Anterior cingulate cortex (tissue), 58 donors: ENCODE results near the gene RNU4-1.
"Not testable (repeated sequence)": the region's sequence is repeated elsewhere in the genome, so short reads cannot be mapped to it uniquely, and the experiment has no call there.

ENCODE experiments used
- DNase-seq, 58 donors: peaks; one replicate each; lab custom pipeline; 2025; lab: John Stamatoyannopoulos, UW

RNU4-1 gene

DNA sequence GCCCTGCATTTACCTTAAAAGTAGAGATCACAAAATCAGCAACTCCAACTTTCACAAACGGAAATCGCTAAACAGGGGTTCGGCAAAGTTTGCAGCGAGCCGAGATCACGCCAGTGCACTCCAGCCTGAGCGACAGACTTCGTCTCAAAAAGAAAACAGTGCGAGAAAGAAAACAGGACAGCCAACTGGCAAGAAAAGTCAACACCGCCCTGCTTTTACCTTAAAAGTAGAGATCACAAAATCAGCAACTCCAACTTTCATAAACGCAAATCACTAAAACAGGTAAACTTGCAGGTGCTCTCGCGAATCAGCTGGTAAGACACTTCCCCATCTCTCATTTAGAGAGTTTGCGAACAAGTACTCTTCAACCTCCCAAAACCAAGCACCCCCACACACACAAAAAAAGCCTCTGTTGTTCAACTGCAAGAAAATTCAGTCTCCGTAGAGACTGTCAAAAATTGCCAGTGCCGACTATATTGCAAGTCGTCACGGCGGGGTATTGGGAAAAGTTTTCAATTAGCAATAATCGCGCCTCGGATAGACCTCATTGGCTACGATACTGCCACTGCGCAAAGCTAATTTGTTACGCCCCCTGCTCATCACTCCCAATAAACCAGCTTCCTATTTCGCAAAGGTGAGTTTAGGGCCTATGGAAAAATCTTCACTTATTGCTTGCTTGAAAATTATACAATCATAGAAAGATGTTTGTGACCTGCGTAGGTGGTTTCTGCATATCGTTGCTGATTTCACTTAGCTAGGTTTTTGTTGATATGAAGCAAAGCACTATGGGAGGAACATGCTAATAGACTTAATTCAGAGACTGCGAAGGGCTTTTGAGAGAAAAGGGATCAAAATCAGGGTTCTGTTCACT, at the start of gene RNU4-1:
TSS of gene RNU4-1 (minus strand) at position 577 of the 871 bp plus-strand sequence.
- peak in 56 of 58 donors; percentile 16 to 86 (median 64) for DNase-seq

DNA sequence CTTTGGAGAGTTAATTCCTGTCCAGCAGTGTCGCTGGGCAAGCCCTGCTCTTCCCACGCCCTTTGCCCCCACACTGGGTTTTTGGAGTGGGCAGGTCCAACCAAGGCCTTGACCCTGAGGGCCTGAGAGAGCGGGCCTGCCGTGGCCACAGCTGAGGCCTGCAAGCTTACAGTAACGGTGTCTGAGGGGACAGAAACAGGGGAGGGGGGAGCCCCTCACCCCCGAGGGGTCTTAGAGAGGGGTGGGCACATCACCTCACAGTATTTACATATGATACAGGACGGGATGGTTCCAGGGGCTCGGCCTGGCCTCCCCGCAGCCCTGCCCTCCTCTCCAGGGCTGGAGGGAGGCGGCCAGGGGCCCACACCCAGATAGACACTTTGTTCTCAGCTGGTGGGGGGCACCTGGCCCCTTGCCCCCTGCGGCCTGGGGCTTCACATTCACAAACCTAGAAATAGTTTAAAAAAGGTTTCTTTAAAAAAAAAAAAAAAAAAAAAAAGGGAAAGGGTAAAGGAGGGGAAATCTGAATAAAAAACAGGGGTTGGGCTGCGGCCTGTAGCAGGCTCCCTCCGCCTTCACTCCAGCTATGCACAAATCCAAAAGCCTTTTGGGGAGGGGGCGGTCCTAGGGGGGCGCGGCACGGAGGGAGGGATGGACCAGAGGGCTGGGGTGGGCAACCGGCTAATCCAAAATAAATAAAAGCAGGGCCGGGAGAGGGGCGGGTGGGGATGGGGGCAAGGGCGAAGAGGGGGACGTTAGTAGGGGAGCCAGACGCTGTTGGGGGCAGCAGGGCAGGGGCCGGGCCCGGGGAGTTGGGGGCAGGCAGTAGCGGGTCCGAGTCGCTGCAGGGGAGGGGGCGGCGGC, 49.4 kb upstream of the RNU4-1 start:
- no peak for DNase-seq

DNA sequence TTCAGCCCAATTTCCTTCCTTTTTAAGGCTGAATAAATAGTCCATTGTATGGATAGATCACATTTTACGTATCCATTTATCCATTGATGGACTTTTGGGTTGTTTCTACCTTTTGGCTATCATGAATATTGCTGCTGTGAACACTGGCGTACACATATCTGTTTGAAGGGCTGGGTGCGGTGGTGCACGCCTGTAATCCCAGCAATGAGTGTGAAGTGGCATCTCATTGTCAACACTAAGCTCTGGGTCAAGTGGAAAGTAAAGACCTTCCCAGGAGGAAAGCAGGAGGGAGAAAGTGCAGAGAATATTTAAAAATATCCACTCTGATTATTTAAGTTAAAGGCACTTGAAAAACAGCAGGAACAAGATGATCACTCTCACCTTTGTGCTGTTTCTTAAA, 46.2 kb upstream of the RNU4-1 start:
- DNase-seq = no peak

DNA sequence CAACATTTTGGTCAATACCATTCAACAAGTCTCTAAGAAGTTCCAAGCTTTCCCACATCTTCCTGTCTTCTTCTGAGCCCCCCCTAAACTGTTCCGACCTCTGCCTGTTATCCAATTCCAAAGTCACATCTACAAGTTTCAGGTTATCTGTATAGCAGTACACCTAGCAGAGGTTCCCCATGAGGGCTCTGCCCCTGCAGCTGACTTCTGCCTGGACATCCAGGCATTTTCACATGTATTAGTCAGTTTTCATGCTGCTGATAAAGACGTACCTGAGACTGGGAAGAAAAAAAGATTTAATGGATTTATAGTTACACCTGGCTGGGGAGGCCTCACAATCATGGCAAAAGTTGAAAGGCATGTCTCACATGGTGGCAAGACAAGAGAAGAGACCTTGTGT, 44.7 kb upstream of the RNU4-1 start:
- no peak for DNase-seq

DNA sequence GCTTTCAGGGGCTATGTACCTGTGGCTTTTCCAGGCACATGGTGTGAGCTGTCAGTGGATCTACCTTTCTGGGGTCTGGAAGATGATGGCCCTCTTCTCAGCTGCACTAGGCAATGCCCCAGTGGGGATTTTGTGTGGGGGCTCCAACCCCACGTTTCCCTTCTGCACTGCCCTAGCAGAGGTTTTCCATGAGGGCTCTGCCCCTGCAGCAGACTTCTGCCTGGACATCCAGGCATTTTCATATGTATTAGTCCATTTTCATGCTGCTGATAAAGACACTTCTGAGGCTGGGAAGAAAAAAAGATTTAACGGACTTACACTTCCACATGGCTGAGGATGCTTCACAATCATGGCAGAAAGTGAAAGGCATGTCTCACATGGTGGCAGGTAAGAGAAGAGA, 43.4 kb upstream of the RNU4-1 start:
- not testable (repeated sequence) for DNase-seq

DNA sequence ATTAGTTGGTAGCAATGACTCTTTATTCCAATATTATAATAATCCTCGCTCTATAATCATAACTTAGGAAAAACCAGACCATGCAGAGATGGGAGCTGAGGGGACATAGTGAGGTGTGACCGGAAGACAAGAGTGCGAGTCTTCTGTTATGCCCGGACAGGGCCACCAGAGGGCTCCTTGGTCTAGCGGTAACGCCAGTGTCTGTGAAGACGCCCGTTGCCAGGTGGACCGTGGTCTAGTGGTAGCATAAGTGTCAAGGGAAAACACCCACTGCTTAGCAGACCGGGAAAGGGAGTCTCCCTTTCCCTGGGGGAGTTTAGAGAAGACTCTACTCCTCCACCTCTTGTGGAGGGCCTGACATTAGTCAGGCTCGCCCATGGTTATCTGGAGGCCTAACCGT, 42.4 kb upstream of the RNU4-1 start:
- peak in 10 of 58 donors; percentile 1 to 25 (median 14) for DNase-seq

DNA sequence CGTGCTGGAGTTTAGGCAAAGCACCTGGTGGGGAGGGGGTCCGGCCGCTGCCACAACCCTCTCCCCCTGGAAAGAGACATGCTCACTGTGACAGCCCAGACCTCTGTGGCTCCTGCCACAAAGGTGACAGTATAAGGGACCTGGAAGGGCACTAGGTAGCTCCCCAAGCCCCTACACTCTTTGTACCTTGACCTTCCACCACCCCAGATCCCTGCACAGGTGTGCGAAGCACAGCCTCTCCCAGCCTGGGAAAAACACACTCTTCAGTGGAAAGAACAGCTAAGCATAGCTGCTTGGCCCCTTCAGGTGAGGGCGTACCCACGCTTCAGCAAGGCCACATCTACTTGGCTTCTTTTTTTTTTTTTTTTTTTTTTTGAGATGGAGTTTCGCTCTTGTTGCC, 39.5 kb upstream of the RNU4-1 start:
- DNase-seq = no peak

DNA sequence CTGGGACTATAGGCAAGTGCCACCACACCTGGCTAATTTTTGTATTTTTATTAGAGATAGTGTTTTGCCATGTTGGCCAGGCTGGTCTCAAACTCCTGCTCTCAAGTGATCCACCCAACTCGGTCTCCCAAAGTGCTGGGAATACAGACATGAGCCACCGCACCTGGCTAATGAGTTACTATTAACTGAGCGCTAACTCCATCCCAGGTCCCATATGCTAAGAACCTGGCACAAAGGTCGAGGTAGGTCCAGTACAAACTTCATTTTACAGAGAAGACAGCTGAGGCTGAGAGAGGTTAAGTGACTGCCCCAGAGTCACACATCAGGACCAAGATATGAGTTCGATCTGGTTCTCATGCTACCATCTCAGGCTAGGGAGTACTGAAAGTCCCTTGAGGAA, 39.0 kb upstream of the RNU4-1 start:
- DNase-seq = no peak

DNA sequence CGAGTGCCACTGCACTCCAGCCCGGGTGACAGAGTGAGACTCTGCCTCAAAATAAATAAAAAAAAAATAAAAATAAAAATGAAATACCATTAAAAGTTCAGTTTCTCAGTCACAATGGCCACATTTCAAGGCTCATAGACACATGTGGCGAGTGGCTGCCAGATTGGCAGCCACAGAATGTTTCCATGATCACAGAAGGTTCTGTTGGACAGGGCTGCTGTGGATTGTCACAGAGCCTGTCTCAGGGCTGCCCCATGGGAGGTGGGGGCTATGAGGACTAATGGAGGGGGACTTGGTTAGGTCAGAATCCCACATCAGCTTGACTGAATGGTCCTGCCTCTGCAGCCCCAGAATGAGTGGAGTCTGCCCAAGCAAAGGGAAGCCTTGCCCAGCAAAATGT, 38.4 kb upstream of the RNU4-1 start:
- no peak for DNase-seq

DNA sequence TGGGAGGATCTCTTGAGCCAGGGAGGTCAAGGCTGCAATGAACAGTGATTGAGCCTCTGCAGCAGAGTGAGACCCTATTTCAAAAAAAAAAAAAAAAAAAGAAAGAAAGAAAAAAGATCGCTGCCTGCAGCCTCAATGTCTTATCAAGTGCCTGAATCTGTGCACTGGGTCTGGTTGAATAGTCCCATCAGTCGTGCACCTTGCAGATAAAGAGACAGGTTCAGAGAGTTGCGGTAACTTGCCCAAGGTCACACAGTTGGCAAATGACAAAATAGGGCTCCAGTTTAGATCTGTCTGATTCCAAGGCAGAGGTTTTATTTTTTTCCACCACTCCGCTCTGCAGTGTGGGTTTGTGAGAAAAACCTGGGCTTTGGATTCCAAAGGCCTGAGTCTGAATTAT, 35.2 kb upstream of the RNU4-1 start:
- DNase-seq = no peak

DNA sequence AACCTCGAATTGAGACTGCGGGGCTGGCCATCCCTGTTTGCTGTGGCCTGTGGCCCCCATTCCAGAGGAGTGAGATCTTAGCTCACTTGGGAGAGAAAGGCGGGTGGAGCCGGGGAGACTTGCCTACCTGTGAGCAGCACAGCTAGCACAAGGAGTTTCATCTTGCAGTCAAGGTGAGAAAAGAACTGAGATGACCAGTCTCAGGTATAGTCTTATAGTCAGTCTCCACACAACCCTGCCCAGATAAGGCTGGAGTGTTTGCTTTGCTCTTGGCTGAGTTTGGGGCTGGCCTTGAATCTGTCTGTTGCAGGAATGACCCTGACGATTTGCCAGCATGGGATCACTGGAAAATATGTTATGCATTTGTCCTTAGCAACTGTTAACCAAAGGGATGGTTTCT, 34.6 kb upstream of the RNU4-1 start, which contains the start of gene PLA2G1B:
TSS of gene PLA2G1B (minus strand) at position 187 of the 400 bp plus-strand sequence. CDS start at position 161, 26 bp downstream.
- DNase-seq = no peak

DNA sequence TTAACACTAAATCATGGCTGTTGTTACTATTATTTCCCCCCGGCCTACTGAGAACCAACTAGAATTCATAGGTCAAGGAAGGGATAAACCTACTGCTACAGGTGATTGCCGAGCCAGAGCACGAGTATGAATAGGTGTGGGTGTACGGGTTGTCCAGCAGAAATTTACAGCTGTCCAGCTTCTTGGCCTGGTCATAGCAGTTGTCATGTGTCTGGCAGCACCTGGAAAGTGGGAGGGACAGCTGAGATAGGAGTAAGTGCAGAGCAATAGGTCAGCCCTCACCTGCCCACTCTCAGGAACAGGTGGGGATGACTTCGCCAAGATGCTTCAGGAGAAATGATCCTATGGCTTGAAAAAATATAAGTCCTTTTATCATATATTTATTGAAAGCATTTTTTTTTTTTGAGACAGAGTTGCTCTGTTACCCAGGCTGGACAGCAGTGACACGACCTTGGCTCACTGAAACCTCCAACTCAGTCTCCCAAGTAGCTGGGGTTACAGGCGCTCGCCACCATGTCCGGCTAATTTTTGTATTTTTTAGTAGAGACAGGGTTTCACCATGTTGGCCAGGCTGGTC, 31.9 kb upstream of the RNU4-1 start:
- DNase-seq = no peak

DNA sequence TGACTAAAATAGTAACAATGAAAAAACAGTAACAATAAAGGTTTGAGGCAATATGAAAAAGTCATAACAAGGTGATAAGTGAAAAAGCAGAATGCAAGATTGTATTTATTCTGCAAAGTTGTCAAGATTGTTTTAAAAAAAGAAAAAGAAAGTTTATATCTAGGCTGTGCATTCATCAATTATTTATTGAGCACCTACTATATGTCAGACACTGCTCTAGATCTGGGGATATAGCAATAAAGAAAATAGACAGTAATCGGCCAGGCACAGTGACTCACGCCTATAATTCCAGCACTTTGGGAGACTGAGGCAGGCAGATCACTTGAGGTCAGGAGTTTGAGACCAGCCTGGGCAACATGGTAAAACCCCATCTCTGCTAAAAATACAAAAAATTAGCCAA, 30.7 kb upstream of the RNU4-1 start:
- DNase-seq = no peak

DNA sequence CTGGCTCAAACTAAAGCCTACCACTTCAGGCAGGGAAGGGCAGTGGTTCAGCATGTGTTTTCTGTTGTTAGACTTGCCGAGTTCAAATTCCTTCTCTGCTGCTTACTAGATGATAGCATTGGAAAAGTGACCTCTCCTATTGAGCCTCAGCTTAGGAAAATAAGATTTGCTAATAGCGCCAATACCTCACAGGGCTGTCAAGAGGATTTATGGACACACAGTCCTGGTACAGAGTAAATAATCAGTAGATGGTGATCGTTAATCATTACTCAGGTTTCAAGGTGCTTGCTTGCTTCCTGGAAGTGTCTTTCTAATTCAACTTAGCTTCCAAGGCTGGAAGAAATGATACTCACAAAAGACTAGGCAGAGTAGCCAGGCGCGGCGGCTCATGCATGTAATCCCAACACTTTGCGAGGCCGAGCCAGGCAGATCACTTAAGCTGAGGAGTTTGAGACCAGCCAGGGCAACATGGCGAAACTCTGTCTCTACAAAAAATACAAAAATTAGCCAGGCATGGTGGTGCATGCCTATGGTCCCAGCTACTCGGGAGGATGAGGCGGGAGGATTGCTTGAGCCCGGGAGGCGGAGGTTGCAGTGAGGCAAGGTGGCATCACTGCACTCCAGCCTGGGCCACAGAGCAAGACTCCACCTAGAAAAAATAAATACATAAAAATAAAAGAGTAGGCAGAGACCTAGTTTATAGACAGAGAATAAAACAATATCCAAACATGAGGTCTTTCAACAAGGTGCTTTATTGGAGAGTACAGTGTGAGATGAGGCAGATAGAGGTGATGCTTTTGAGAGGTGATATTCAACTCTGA, 28.6 kb upstream of the RNU4-1 start:
- no peak for DNase-seq

DNA sequence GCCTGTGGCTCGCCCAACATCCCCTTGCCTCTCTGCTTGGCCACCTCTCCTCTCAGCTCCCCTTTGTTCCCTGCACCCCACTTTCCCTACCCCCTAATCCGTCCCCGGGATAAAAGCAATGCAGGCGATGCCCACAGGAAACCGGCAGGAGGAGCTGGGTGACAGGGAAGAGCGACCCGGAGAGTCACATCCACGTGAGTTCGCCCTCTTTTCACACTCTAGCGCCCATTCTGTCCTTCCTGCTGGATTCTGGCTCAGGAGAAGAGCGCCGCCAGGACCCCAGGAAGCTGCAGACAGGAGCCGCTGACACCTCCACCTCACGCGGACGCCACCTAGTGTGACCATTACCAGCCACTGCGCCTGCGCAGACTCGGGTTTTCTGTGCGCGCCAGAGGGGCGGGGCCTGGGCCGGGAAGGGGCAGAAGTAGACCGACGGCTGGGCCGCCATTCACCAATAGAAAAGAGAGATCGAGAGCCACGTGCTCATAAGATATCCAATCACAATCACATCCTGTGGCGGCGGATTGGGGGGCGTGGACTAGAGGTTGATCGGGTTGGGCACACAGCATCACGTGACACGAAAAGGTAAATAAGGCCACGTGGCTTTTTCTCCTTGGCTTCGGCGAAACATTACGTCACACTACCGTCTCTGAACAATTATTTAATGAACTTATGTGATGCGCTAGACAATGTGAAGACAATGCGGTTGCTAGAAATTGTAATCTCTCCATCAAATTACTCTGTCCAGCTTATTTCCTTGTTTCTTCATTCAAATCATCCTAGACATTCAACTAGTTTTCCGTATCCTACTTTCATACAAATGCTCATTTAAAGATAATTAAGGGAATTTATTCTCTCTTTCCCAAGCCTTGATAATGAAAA, 24.4 kb upstream of the RNU4-1 start:
- peak; percentile 93 to 100 (median 99) for DNase-seq

DNA sequence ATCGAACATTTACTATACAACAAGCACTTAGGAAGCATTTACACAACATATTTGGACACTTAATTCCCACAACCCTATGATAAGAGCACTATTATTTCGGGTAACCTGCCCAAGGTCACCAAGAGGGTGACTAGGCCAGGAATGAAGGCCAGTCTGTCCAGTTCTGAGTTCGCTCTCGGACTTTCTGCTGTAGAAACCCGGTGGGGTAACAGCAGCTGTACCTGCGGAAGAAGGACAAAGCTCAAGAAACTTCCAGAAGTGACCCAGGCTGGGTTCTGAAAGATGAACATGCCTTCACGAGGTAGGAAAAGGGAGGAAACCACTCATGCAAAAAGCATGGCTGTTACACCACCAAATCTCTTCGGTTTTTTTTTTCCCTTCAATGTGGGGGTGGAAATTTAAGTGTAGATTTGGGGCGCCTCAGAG, 23.8 kb upstream of the RNU4-1 start:
- no peak for DNase-seq

DNA sequence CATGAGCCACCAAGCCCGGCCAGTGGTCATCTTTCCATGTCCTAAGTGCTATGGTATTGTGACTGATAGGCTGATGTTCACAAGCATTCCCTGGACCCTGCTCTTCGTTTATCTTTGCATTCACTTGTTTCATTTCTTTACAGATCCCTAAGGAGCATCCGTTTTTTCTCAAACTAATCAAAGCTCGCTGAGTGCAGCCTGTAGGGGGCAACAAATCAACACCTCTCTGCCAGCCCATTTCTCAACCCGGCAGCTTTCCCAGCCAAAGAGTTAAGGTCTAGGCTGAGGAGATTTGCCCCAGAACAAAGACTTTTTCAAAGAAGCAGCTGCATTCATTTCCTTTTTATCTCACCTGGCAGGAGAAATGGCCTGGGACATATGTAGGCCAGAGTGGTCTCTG, 21.2 kb upstream of the RNU4-1 start:
- DNase-seq = no peak

DNA sequence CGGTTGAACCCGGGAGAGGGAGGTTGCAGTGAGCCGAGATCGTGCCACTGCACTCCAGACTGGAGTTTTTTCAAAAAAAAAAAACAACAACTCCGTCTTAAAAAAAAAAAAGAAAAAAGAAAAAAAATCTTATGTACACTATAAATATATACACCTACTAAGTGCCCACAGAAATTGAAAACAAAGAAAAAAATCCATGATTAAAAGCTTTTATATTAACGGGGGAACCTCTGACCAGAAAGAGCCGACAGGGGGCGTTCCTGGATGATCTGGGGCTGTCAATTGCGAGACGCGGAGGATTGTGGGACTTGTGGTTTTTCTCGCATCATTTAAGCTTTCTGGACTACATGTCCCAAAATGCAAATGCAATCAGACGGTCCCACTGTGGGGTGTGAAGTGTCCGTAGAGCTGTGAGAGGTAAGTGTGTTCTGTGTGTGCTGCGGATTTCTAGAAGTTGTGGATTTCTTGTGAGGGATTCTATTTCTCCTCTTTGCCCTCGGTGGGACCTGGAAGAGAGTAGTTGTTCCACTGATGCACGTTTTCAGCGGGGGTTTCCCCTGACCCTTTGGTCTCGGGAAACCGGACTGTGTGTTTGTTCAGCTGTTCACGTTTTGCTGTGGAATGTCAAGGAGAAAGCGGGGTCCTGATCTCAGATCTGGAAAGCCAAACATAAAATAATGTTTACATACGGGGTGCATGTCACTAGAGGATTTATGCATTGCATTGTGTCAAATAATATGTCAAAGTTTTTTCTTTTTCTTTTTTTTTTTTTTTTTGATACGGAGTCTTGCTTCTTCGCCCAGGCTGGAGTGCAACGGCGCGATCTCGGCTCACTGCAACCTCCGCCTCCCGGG, 9.2 kb upstream of the RNU4-1 start, which contains the start of gene SIRT4:
TSS of gene SIRT4 (plus strand) at position 360 of the 854 bp plus-strand sequence. CDS start 1,241 bp downstream, outside the sequence.
- DNase-seq = peak; percentile 27 to 94 (median 82)
